Fibroblast of lung (primary cell): Measurements from ENCODE around the gene SLC25A4.

Experiments used
- CTCF ChIP-seq, 2 donors: IDR thresholded peaks in 1 of 2; conservative IDR thresholded peaks in 1 of 2; 1 replicate in 1 of 2; 2 replicates in 1 of 2; pipeline ENCODE4 v1.5.1; 2011 to 2012; ENCODE audit warnings: low read length in 2 of 2, control low read depth in 1 of 2, inconsistent platforms in 1 of 2, low read depth in 1 of 2, mild to moderate bottlenecking in 1 of 2
- EZH2 ChIP-seq: IDR thresholded peaks from 2 replicates; pipeline ENCODE4 v1.5.1; 2012; ENCODE audit warnings: low read length, control low read depth, mild to moderate bottlenecking; ENCODE audit errors: missing control alignments

- TF ChIP-seq CTCF (conservative IDR thresholded peaks at IDR 0.05 in 1 of 2, IDR thresholded peaks at IDR 0.05 in 1 of 2; ENCODE audit: low read depth in 1 of 2, low read length in 2 of 2) (no peak), EZH2 (no peak)
Measured at GRCh38 chr4:185108185-185108584, 34.9 kb upstream of the SLC25A4 start.
